NCI-H2196 (cell line): ENCODE results near the gene GAGE12C.
"Not testable (repeated sequence)": the region's sequence is repeated elsewhere in the genome, so short reads cannot be mapped to it uniquely, and the experiment has no call there.

ENCODE experiments used
- DNase-seq: peaks from one replicate; lab custom pipeline; 2025; ENCODE audit not compliant: unreplicated experiment; lab: John Stamatoyannopoulos, UW

GAGE12C gene

DNA sequence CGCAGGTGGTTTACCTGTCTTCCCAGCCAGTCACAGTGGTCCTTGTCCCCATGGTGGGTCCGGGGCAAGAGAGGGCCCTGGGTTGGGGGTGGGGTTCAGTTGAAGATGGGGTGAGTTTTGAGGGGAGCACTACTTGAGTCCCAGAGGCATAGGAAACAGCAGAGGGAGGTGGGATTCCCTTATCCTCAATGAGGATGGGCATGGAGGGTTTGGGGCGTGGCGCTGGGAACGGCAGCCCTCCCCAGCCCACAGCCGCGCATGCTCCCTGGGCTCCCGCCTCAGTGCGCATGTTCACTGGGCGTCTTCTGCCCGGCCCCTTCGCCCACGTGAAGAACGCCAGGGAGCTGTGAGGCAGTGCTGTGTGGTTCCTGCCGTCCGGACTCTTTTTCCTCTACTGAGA is at the start of gene GAGE12C:
Gene GAGE12C, plus strand, starts transcription at position 301 of the 400 bp plus-strand sequence. CDS start 1,155 bp downstream, outside the sequence.
- DNase-seq: not testable (repeated sequence)

- not testable (repeated sequence) for DNase-seq
Observed at GRCh38 chrX:49541433-49541832, 9.5 kb downstream of the GAGE12C start, which contains the start of gene GAGE12D. Gene GAGE12D, plus strand, starts transcription at chrX:49541733. Its CDS starts 1,155 bp downstream, at chrX:49542888.

- not testable (repeated sequence) for DNase-seq
Observed at GRCh38 chrX:49550989-49551388, 19.0 kb downstream of the GAGE12C start, which contains the start of gene GAGE12E. Gene GAGE12E, plus strand, starts transcription at chrX:49551289. Its CDS starts 1,155 bp downstream, at chrX:49552444.

DNA sequence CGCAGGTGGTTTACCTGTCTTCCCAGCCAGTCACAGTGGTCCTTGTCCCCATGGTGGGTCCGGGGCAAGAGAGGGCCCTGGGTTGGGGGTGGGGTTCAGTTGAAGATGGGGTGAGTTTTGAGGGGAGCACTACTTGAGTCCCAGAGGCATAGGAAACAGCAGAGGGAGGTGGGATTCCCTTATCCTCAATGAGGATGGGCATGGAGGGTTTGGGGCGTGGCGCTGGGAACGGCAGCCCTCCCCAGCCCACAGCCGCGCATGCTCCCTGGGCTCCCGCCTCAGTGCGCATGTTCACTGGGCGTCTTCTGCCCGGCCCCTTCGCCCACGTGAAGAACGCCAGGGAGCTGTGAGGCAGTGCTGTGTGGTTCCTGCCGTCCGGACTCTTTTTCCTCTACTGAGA is 28.6 kb downstream of the GAGE12C start, which contains the start of gene GAGE12F:
Gene GAGE12F, plus strand, starts transcription at position 301 of the 400 bp plus-strand sequence. CDS start 1,155 bp downstream, outside the sequence.
- not testable (repeated sequence) for DNase-seq

DNA sequence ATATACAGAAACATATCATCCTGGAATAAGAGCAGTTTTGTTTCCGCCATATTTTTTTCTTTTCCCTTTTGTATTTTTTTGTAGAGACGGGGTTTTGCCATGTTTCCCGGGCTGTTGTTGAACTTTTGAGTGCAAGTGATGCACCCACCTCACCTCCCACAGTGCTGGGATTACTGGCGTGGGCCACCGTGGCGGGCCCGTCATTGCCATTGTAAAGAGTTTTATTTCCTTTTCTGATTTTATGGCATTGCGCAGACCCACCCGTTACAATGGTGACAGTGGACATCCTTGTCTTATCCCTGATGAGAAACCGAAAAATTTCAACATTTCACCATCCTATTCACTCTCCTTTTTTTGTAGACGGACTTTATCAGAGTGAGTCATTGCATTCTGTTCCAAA is 36.8 kb downstream of the GAGE12C start:
- not testable (repeated sequence) for DNase-seq

- DNase-seq: not testable (repeated sequence)
Observed at GRCh38 chrX:49569152-49569551, 37.2 kb downstream of the GAGE12C start.

- not testable (repeated sequence) for DNase-seq
Observed at GRCh38 chrX:49570100-49570499, 38.1 kb downstream of the GAGE12C start, which contains the start of gene GAGE12G. Gene GAGE12G, plus strand, starts transcription at chrX:49570400. Its CDS starts 1,155 bp downstream, at chrX:49571555.

GRCh38 chrX:49579649-49580048 is 47.7 kb downstream of the GAGE12C start, which contains the start of gene GAGE12H:
Gene GAGE12H, plus strand, starts transcription at chrX:49579949. Its CDS starts 1,155 bp downstream, at chrX:49581104.
- not testable (repeated sequence) for DNase-seq
